Measurements from ENCODE around the gene BNIP3.

DNA sequence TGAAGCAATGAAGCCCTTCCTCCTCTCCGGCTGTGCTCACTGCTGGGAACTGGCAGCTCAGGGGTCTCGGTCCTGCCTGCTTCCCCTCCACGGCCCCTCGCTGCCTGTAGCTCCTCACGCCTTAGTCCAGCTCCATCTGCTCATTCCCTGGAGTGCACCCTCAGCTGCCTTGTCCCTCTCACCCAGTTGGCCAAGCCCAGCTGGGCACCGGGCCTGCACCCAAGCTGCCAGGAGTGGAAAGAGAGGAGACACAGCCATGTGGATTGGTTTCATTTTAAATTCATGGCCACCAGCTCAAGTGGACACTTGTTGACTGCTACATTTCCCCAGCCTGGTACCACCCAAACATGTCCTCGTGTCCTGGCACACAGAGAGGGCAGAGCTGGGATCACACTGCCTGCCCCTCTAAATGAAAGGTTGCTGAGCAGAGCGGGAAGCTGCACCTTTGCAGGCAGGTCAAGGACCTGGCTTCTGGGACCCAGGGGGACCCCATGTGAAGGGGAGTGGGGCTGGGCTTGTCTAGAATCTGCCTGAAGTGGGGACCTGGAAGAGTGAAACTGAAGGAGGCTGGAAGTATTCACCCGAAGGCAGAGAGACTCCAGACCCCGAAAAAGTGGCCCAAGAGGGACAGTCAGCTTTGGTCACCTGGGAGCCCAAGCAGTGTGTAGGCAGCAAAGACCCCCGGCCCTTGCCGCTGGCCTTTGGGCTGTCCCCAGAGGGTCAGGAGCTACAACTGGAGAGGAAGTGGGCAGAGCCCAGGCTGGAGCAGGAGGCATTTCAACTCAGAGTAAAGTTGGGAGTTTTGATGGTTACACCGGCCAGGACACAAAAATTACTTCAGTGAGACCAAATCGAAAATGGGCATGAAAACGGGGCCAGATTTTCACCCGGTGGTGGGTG lies 15.0 kb upstream of the BNIP3 start:
- TF ChIP-seq, protein P1, sequence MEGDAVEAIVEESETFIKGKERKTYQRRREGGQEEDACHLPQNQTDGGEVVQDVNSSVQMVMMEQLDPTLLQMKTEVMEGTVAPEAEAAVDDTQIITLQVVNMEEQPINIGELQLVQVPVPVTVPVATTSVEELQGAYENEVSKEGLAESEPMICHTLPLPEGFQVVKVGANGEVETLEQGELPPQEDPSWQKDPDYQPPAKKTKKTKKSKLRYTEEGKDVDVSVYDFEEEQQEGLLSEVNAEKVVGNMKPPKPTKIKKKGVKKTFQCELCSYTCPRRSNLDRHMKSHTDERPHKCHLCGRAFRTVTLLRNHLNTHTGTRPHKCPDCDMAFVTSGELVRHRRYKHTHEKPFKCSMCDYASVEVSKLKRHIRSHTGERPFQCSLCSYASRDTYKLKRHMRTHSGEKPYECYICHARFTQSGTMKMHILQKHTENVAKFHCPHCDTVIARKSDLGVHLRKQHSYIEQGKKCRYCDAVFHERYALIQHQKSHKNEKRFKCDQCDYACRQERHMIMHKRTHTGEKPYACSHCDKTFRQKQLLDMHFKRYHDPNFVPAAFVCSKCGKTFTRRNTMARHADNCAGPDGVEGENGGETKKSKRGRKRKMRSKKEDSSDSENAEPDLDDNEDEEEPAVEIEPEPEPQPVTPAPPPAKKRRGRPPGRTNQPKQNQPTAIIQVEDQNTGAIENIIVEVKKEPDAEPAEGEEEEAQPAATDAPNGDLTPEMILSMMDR (IDR thresholded peaks at IDR 0.05; ENCODE audit: insufficient read depth, low read length) = no peak
- TF ChIP-seq POLR2AphosphoS5 (IDR thresholded peaks at IDR 0.05; ENCODE audit: low read depth) = no peak
- no peak for TF ChIP-seq REST (IDR thresholded peaks at IDR 0.05; ENCODE audit: insufficient replicate concordance, low read depth)
